Measurements from ENCODE around the gene ZNF264. TPM values are rescaled to one million over a fixed set of nuclear protein-coding genes. Genes with fewer than 3 reads are reported as not detected.

Gene ZNF264
- total RNA-seq, 3 donors from 2014 or later (not counting 1 experiment from before 2014, with no cell fraction given): 50.4 to 62.1 (median 54.2) TPM

- H3K27me3 ChIP-seq (ENCODE audit: control insufficient read depth, insufficient read depth, low read length): no peaks in the 10 kb centered on the region
- DNase-seq (no peak), ATAC-seq (no peak)
- H3K27ac Mint-ChIP-seq: no peak overlapping the region
- TF ChIP-seq CTCF (IDR thresholded peaks at IDR 0.05): no peak
- no peaks in the 10 kb centered on the region for H3K27me3 Mint-ChIP-seq (ENCODE audit: low read depth in 2 of 2)
- no CpG with 5 or more reads among the region's 1 CpG for WGBS (ENCODE audit: insufficient coverage)
- no peaks in the 10 kb centered on the region for H3K4me1 Mint-ChIP-seq
- no peaks in the 10 kb centered on the region for H3K9me3 Mint-ChIP-seq
- no peaks in the 10 kb centered on the region for H3K9me3 ChIP-seq (ENCODE audit: control insufficient read depth, insufficient read depth, low read length)
- H3K36me3 Mint-ChIP-seq: no peaks in the 10 kb centered on the region
- no peak overlapping the region for H3K27ac ChIP-seq (ENCODE audit: low read length)
- H3K4me3 ChIP-seq (ENCODE audit: low read length): no peak overlapping the region
- intact Hi-C loops (cut with micrococcal nuclease): no loop called here
- no peaks in the 10 kb centered on the region for H3K4me1 ChIP-seq (ENCODE audit: control insufficient read depth, insufficient read depth, low read length)
- no peak overlapping the region for H3K4me3 Mint-ChIP-seq
- H3K36me3 ChIP-seq (ENCODE audit: control insufficient read depth, insufficient read depth, low read length): no peaks in the 10 kb centered on the region
Observed at GRCh38 chr19:57233207-57233606, 41.9 kb downstream of the ZNF264 start.

GRCh38 chr19:57239982-57240310 is 48.6 kb downstream of the ZNF264 start:
- Mint-ChIP-seq H3K9me3 (no peaks in the 10 kb centered on the region), H3K27me3 (ENCODE audit: low read depth in 2 of 2) (no peaks in the 10 kb centered on the region), H3K27ac (peak overlapping the region; percentile 94 to 96), H3K4me3 (peak overlapping the region; percentile 95), H3K4me1 (peaks cover 29 to 34% of the 10 kb centered on the region in 2 donors), H3K36me3 (no peaks in the 10 kb centered on the region)
- Histone ChIP-seq H3K9me3 (ENCODE audit: control insufficient read depth, insufficient read depth, low read length) (no peaks in the 10 kb centered on the region), H3K4me3 (ENCODE audit: low read length) (peak overlapping the region; percentile 78), H3K27ac (ENCODE audit: low read length) (peak overlapping the region; percentile 87), H3K36me3 (ENCODE audit: control insufficient read depth, insufficient read depth, low read length) (peaks cover 9% of the 10 kb centered on the region), H3K27me3 (ENCODE audit: control insufficient read depth, insufficient read depth, low read length) (no peaks in the 10 kb centered on the region), H3K4me1 (ENCODE audit: control insufficient read depth, insufficient read depth, low read length) (peaks cover 22% of the 10 kb centered on the region)
- 32% methylated on average over 12 of the region's 12 CpGs for WGBS (ENCODE audit: insufficient coverage)
- TF ChIP-seq CTCF (IDR thresholded peaks at IDR 0.05): no peak
- DNase-seq (no peak), ATAC-seq (no peak)
- intact Hi-C loops (cut with micrococcal nuclease): loop anchor here (1.0 to 2.0 kb wide), 4 partner anchors 40 to 123 kb away; partner anchors contain the start of genes TRAPPC2B, ZNF304, ZNF460 and ZNF543

GRCh38 chr19:57240311-57241090 is 49.2 kb downstream of the ZNF264 start, which contains the start of gene ZNF805:
Gene ZNF805 (plus strand): TSS chr19:57240632. CDS start chr19:57240892, 260 bp downstream.
- Histone ChIP-seq H3K4me1 (ENCODE audit: control insufficient read depth, insufficient read depth, low read length) (peaks cover 22% of the 10 kb centered on the region), H3K9me3 (ENCODE audit: control insufficient read depth, insufficient read depth, low read length) (no peaks in the 10 kb centered on the region), H3K27me3 (ENCODE audit: control insufficient read depth, insufficient read depth, low read length) (no peaks in the 10 kb centered on the region), H3K36me3 (ENCODE audit: control insufficient read depth, insufficient read depth, low read length) (peaks cover 12% of the 10 kb centered on the region), H3K27ac (ENCODE audit: low read length) (peak within 1 kb of the TSS; percentile 87), H3K4me3 (ENCODE audit: low read length) (peak within 1 kb of the TSS; percentile 78)
- under 1% methylated on average over 61 of the region's 61 CpGs for WGBS (ENCODE audit: insufficient coverage)
- Mint-ChIP-seq H3K27ac (peak within 1 kb of the TSS; percentile 94 to 96), H3K27me3 (ENCODE audit: low read depth in 2 of 2) (no peaks in the 10 kb centered on the region), H3K9me3 (no peaks in the 10 kb centered on the region), H3K4me3 (peak within 1 kb of the TSS; percentile 95), H3K4me1 (peaks cover 29 to 34% of the 10 kb centered on the region in 2 donors), H3K36me3 (no peaks in the 10 kb centered on the region)
- peak; percentile 89 to 98 for DNase-seq
- no peak for TF ChIP-seq CTCF (IDR thresholded peaks at IDR 0.05)
- ATAC-seq: peak; percentile 92 to 97 (median 94)
- intact Hi-C loops (cut with micrococcal nuclease): loop anchor here (1.0 to 2.0 kb wide), 4 partner anchors 40 to 123 kb away; partner anchors contain the start of genes TRAPPC2B, ZNF304, ZNF460 and ZNF543
